Panc1 (cell line): Measurements from ENCODE around the gene ACOT12. TPM values are rescaled to one million over a fixed set of nuclear protein-coding genes. Genes with fewer than 3 reads are reported as not detected.

Experiments used
- ATAC-seq: fragments of 200-7000 bp; cut with Tn5 transposase; 2 replicates; pipeline ENCODE4 v1.9.1; 2020; ENCODE audit warnings: mild to moderate bottlenecking, moderate library complexity
- BruUV-seq: library from RNA; stranded (reverse); fragments of 400-500 nt; replicated peaks from 2 replicates; lab custom pipeline; 2021; lab: Mats Ljungman, UMichigan
- CTCF ChIA-PET: fragments of 300-600 bp; sonication (Branson Sonifier 250); formaldehyde crosslinking; loops from one replicate; lab custom pipeline; 2022; ENCODE audit warnings: antibody characterized with exemption; lab: Charles Lee
- POLR2A ChIA-PET: fragments of 300-600 bp; sonication (Branson Sonifier 250); formaldehyde crosslinking; loops from one replicate; lab custom pipeline; 2022; ENCODE audit warnings: antibody characterized with exemption; lab: Charles Lee
- DNase-seq: peaks from one replicate; pipeline ENCODE4 v3.0.0-alpha.2; 2010; ENCODE audit warnings: low read depth, low spot score
- H3K27ac ChIP-seq: 2 replicates; pipeline ENCODE4 v1.5.1; 2011; ENCODE audit warnings: mild to moderate bottlenecking, low read length, inconsistent platforms
- H3K27me3 ChIP-seq: fragments of 200-500 bp; sonication (Bioruptor generic); 2 replicates; pipeline ENCODE4 v1.6.0; 2014; ENCODE audit warnings: low read length, inconsistent platforms; ENCODE audit not compliant: control insufficient read depth, insufficient read depth
- H3K36me3 ChIP-seq: fragments of 200-500 bp; sonication (Bioruptor generic); 2 replicates; pipeline ENCODE4 v1.5.1; 2014; ENCODE audit warnings: inconsistent platforms, mild to moderate bottlenecking, low read length, moderate library complexity; ENCODE audit not compliant: control insufficient read depth, insufficient read depth
- H3K4me1 ChIP-seq: 2 replicates; pipeline ENCODE4 v1.5.1; 2011; ENCODE audit warnings: inconsistent platforms, mild to moderate bottlenecking, low read length, moderate library complexity; ENCODE audit not compliant: control insufficient read depth, insufficient read depth
- H3K4me3 ChIP-seq, 2 experiments: 2 replicates each; pipeline ENCODE4 v1.5.1; 2011 to 2012; ENCODE audit warnings: low read depth in 2 of 2, low read length in 2 of 2, mild to moderate bottlenecking in 2 of 2, inconsistent platforms in 1 of 2, moderate library complexity in 1 of 2
- H3K9me3 ChIP-seq: fragments of 200-500 bp; sonication (Bioruptor generic); 2 replicates; pipeline ENCODE4 v1.5.1; 2014; ENCODE audit warnings: low read depth, mild to moderate bottlenecking, inconsistent platforms, low read length, moderate library complexity; ENCODE audit not compliant: control insufficient read depth, insufficient read depth
- CTCF ChIP-seq: fragments of 450-650 bp; IDR thresholded peaks from 2 replicates; pipeline ENCODE4 v1.5.1; 2017; ENCODE audit warnings: mild to moderate bottlenecking
- POLR2AphosphoS5 ChIP-seq: IDR thresholded peaks from 2 replicates; pipeline ENCODE4 v1.6.1; 2012; ENCODE audit warnings: mild to moderate bottlenecking, low read depth, low read length, moderate library complexity
- REST ChIP-seq, 2 experiments: IDR thresholded peaks; 2 replicates each; pipeline ENCODE4 v1.6.1; 2011 to 2012; ENCODE audit warnings: low read depth in 2 of 2, control low read depth in 1 of 2, low read length in 1 of 2, mild to moderate bottlenecking in 1 of 2, moderate library complexity in 1 of 2; ENCODE audit not compliant: insufficient read depth in 1 of 2
- SIN3A ChIP-seq: IDR thresholded peaks from 2 replicates; pipeline ENCODE4 v1.6.1; 2012; ENCODE audit warnings: low read depth, mild to moderate bottlenecking, low read length, moderate library complexity, borderline replicate concordance; ENCODE audit not compliant: insufficient read depth
- TCF7L2 ChIP-seq: IDR thresholded peaks from 2 replicates; pipeline ENCODE4 v1.6.1; 2011; ENCODE audit warnings: mild to moderate bottlenecking, low read depth, low read length, inconsistent platforms
- in situ Hi-C: cut with HindIII; loops from 2 replicates; pipeline ENCODE4 v1.10.0; 2016; ENCODE audit warnings: low sequenced_read_pairs, low pct_unique_long_range_greater_than_20kb
- intact Hi-C: fragments of 100-400 bp; cut with micrococcal nuclease; formaldehyde crosslinking; loops from one replicate; pipeline ENCODE4 v1.10.0; 2022; ENCODE audit not compliant: unreplicated experiment
- total RNA-seq: library from RNA; stranded (reverse); gene quantifications from one replicate; pipeline ENCODE4 v1.2.1, GENCODE V29; 2021; ENCODE audit not compliant: unreplicated experiment

The ACOT12 gene
- total RNA-seq, 1 experiment from 2014 or later: 0.74 TPM

GRCh38 chr5:81335946-81336345 lies 58.0 kb downstream of the ACOT12 start:
- ChIA-PET POLR2A (interaction anchor here (0.5 kb wide), 1 partner anchor 58 kb away, joined by 3 read pairs; no protein-coding TSS in a partner anchor), CTCF (no interaction called here)
- Histone ChIP-seq H3K4me3 (no peak overlapping the region), H3K9me3 (no peaks in the 10 kb centered on the region), H3K36me3 (no peaks in the 10 kb centered on the region), H3K4me1 (no peaks in the 10 kb centered on the region), H3K27ac (no peak overlapping the region), H3K27me3 (no peaks in the 10 kb centered on the region)
- intact Hi-C loops: no loop called here
- ATAC-seq (no peak), DNase-seq (no peak)
- in situ Hi-C loops: no loop called here
- TF ChIP-seq TCF7L2 (no peak), POLR2AphosphoS5 (no peak), REST (IDR thresholded peaks at IDR 0.05; ENCODE audit: insufficient read depth in 1 of 2, low read depth in 2 of 2, low read length in 1 of 2) (no peak), CTCF (no peak), SIN3A (no peak)
- no TSS peak for BruUV-seq

GRCh38 chr5:81334304-81335061 lies 59.5 kb downstream of the ACOT12 start:
- no peaks in the 10 kb centered on the region for H3K4me1 ChIP-seq
- DNase-seq: no peak
- no peak for ATAC-seq
- no peaks in the 10 kb centered on the region for H3K36me3 ChIP-seq
- no peak overlapping the region for H3K4me3 ChIP-seq
- no TSS peak for BruUV-seq
- H3K27me3 ChIP-seq: no peaks in the 10 kb centered on the region
- POLR2A ChIA-PET: no interaction called here
- intact Hi-C loops: no loop called here
- TF ChIP-seq SIN3A: no peak
- no peak for TF ChIP-seq CTCF
- no peaks in the 10 kb centered on the region for H3K9me3 ChIP-seq
- CTCF ChIA-PET: no interaction called here
- in situ Hi-C loops: no loop called here
- H3K27ac ChIP-seq: no peak overlapping the region
